ENCODE measurements around the gene DEPDC5. TPM values are rescaled to one million over a fixed set of nuclear protein-coding genes. Genes with fewer than 3 reads are reported as not detected.
"Not testable (repeated sequence)": the region's sequence is repeated elsewhere in the genome, so short reads cannot be mapped to it uniquely, and the experiment has no call there.

The DEPDC5 gene
- 11.1 TPM for polyA plus RNA-seq (2013, experiment 1 of 2)
- 8.9 TPM for polyA plus RNA-seq (2013, experiment 2 of 2)

DNA sequence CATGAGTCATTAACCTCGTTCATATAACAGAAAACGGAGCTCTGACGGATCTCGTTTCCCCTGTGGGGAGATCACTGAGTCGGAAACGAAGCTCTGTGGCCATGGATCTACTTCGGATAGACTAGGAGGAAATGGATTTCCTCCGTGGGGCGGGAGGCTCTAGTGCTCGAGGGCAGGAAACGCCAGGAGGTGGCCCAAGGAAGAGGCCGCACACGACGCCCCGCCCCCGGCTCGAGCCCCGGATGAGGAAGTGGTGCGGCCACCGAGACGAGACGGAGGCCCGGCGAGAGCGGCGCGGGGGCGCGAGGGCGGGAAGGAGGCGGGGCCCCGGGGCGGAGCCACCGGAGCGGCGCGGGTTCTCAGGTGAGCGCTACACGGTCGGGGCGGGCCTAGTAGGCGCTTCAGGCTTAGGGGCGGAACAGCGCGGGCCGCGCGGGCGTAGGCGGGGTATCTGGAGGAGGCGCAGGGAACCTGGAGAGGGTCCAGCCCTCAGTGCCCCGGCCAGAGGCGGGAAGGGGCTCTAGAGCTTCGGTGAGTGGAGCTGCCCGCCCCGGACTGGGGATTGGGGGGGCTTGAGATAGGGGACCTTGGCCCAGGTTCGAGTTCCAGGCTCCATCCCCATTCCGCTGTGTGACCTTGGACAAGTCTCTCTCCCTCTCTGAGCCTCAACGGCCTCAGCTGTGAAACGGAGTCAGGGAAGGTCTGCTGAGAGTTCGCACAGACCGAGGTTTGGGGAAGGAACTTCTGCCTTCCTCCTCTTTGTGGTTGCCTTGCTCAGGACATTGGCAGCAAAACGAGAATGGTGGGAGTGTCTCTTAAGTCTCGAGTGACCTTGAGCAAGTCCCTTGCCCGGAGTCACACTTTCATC is at the start of gene DEPDC5:
TSS of gene DEPDC5 (plus strand) at position 386 of the 868 bp plus-strand sequence. CDS start 903 bp downstream, outside the sequence.
- peak within 1 kb of the TSS; percentile 95 for H3K27ac ChIP-seq (ENCODE audit: low read depth, low read length)
- peaks cover 12% of the 10 kb centered on the region for H3K4me1 ChIP-seq (ENCODE audit: insufficient read depth, low read length)
- peaks cover 8% of the 10 kb centered on the region; the same call in 1 of the 2 replicates for H3K36me3 ChIP-seq (ENCODE audit: insufficient read depth, low read length)
- H3K4me3 ChIP-seq (ENCODE audit: low read length) = peak within 1 kb of the TSS; percentile 74
- peak within 1 kb of the TSS; percentile 81 for H3K9ac ChIP-seq (ENCODE audit: low read depth, low read length)
- 1% methylated on average over 62 of the region's 65 CpGs for WGBS
- H3K9me3 ChIP-seq (ENCODE audit: insufficient read depth, low read depth, low read length) = no peaks in the 10 kb centered on the region
- H3K27me3 ChIP-seq (ENCODE audit: insufficient read depth, low read length) = no peaks in the 10 kb centered on the region

DNA sequence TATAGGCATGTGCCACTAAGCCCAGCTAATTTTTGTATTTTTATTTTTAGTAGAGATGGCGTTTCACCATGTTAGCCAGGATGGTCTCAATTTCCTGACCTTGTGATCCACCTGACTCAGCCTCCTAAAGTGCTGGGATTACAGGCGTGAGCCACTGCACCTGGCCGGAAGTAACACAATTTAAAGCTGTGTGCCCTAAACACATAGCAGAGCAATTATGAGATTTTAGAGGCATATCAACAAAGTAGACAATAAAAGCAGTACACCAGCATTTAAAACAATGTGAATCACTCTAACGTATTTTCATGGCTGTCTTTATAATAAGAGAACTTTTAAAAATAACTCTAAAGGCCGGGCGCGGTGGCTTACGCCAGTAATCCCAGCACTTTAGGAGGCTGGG is 46.3 kb upstream of the DEPDC5 start:
- Histone ChIP-seq H3K4me1 (ENCODE audit: insufficient read depth, low read length) (no peaks in the 10 kb centered on the region), H3K27ac (ENCODE audit: low read depth, low read length) (no peak overlapping the region), H3K9me3 (ENCODE audit: insufficient read depth, low read depth, low read length) (no peaks in the 10 kb centered on the region), H3K9ac (ENCODE audit: low read depth, low read length) (no peak overlapping the region), H3K4me3 (ENCODE audit: low read length) (no peak overlapping the region), H3K27me3 (ENCODE audit: insufficient read depth, low read length) (no peaks in the 10 kb centered on the region), H3K36me3 (ENCODE audit: insufficient read depth, low read length) (peaks cover 64% of the 10 kb centered on the region)
- WGBS = 98% methylated on average over 8 of the region's 8 CpGs

DNA sequence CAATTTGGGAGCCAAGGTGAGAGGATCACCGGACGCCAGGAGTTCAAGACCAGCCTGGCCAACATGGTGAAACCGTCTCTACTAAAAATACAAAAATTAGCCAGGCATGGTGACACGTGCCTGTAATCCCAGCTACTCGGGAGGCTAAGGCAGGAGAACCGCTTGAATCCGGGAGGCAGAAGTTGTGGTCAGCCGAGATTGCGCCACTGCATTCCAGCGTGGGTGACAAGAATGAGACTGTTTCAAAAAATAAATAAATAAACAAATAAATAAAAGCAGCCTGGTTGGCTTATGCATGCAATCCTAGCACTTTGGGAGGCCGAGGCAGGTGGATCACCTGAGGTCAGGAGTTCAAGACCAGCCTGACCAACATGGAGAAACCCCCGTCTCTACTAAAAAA is 42.6 kb upstream of the DEPDC5 start:
- not testable (repeated sequence) for H3K9ac ChIP-seq (ENCODE audit: low read depth, low read length); H3K27ac ChIP-seq (ENCODE audit: low read depth, low read length)
- 95% methylated on average over 11 of the region's 12 CpGs for WGBS

DNA sequence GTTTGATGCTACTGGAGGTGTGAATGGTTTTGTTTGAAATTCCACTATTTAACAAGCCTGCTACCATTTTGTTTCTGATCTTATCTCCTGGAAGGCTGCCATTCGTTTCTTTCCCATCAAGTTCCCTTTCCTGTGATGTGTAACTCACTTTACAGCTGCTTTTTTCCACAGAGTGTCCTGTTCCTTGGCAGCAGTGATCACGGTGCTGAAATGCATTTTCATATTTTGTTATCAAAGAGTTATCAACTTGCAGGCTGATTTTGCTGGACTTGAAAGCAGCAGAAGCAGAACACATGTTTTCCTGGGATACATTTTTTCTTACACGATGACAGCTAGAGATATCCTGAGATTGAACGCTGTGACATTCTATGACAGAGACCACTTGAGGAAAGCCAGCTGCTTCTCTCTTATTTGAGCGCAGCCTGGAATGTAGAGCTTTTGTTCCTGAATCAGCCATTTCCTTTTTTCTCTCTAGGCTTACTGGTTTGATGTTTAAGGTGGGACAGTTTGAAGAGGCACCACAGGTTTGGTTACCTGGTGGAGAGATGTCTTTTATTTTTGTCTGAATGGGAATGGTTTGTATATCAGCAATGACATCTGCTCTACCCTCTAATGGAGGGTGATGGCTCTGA is 38.6 kb upstream of the DEPDC5 start:
- Histone ChIP-seq H3K4me1 (ENCODE audit: insufficient read depth, low read length) (no peaks in the 10 kb centered on the region), H3K9ac (ENCODE audit: low read depth, low read length) (no peak overlapping the region), H3K36me3 (ENCODE audit: insufficient read depth, low read length) (peaks cover 85% of the 10 kb centered on the region), H3K4me3 (ENCODE audit: low read length) (no peak overlapping the region), H3K27me3 (ENCODE audit: insufficient read depth, low read length) (no peaks in the 10 kb centered on the region), H3K9me3 (ENCODE audit: insufficient read depth, low read depth, low read length) (no peaks in the 10 kb centered on the region), H3K27ac (ENCODE audit: low read depth, low read length) (no peak overlapping the region)
- 95% methylated on average over 5 of the region's 5 CpGs for WGBS

More for the DNA sequence above, 42.6 kb upstream of the DEPDC5 start:
- H3K4me1 ChIP-seq (ENCODE audit: insufficient read depth, low read length); H3K9me3 ChIP-seq (ENCODE audit: insufficient read depth, low read depth, low read length); H3K27me3 ChIP-seq (ENCODE audit: insufficient read depth, low read length); H3K4me3 ChIP-seq (ENCODE audit: low read length): not testable (repeated sequence)
- H3K36me3 ChIP-seq (ENCODE audit: insufficient read depth, low read length) = peaks cover 72% of the 10 kb centered on the region

DNA sequence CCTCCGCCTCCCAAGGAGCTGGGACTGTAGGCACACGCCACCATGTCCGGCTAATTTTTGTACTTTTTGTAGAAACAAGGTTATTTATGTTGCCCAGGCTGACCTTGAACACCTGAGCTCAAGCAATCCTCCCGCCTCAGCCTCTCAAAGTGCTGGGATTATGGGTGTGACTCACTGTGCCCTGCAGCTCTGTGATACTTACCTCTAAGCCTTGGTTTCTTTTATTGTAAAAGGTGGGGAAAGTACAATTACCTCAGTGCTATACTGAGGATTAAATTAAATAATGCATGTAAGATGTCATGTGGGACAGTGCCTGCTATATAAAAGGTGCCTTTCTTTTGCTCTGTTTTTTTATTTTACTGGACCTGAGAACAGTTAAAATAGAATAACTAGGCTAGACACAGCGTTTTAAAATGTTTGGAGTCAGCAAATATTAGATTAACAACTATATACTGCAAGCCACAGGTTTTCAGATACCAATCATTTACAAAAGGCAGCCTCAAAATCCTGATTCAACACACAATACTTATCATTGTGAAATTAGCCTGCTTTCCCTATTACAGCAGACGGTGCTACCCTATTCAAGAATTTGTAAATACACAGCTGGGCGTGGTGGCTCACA is 33.9 kb upstream of the DEPDC5 start:
- Histone ChIP-seq H3K27ac (ENCODE audit: low read depth, low read length) (no peak overlapping the region), H3K27me3 (ENCODE audit: insufficient read depth, low read length) (no peaks in the 10 kb centered on the region), H3K4me1 (ENCODE audit: insufficient read depth, low read length) (no peaks in the 10 kb centered on the region), H3K9ac (ENCODE audit: low read depth, low read length) (no peak overlapping the region), H3K9me3 (ENCODE audit: insufficient read depth, low read depth, low read length) (no peaks in the 10 kb centered on the region), H3K4me3 (ENCODE audit: low read length) (no peak overlapping the region), H3K36me3 (ENCODE audit: insufficient read depth, low read length) (peaks cover 81% of the 10 kb centered on the region)
- 94% methylated on average over 7 of the region's 7 CpGs for WGBS

DNA sequence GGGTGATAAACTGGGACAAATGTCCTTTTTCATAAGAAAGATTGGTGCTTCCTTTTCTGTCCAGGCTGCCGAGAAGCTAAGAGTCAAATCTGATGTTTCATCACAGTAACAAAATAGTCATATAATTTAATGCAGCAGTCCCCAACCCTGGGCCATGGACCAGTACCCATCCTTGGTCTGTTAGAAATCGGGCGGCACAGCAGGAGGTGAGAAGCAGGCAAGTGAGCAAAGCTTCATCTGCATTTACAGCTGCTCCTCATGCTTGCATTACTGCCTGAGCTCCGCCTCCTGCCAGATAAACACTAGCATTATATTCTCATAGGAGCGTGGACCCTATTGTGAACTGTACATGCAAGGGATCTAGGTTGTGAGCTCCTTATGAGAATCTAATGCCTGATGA is 30.1 kb upstream of the DEPDC5 start:
- H3K36me3 ChIP-seq (ENCODE audit: insufficient read depth, low read length) = peaks cover 72% of the 10 kb centered on the region
- 93% methylated on average over 5 of the region's 5 CpGs for WGBS
- H3K4me1 ChIP-seq (ENCODE audit: insufficient read depth, low read length) = no peaks in the 10 kb centered on the region

DNA sequence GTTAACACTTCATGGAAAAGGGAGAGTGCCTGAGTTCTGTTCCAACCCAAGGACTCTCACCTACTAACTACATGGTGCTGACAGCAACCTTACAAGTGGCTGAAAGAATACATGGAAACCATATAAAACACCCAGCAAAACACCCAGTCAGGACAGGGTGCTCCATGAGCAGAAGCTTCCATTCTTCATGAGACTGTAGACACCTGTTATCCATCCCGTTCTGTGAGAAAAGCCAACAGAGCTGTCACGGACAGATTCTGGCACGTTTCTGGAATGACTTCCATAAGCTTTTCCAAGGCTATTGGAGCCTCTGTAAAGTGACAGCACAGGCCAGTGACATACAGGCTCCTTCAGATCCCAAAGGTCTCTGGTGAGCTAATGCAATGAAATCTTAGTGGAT is 27.1 kb upstream of the DEPDC5 start:
- Histone ChIP-seq H3K4me3 (ENCODE audit: low read length) (no peak overlapping the region), H3K9ac (ENCODE audit: low read depth, low read length) (no peak overlapping the region), H3K36me3 (ENCODE audit: insufficient read depth, low read length) (peaks cover 55% of the 10 kb centered on the region), H3K27ac (ENCODE audit: low read depth, low read length) (no peak overlapping the region), H3K9me3 (ENCODE audit: insufficient read depth, low read depth, low read length) (no peaks in the 10 kb centered on the region), H3K27me3 (ENCODE audit: insufficient read depth, low read length) (no peaks in the 10 kb centered on the region), H3K4me1 (ENCODE audit: insufficient read depth, low read length) (no peaks in the 10 kb centered on the region)
- WGBS = 96% methylated on average over 3 of the region's 3 CpGs

More for the DNA sequence above, 30.1 kb upstream of the DEPDC5 start:
- Histone ChIP-seq H3K9me3 (ENCODE audit: insufficient read depth, low read depth, low read length) (no peaks in the 10 kb centered on the region), H3K27me3 (ENCODE audit: insufficient read depth, low read length) (no peaks in the 10 kb centered on the region), H3K9ac (ENCODE audit: low read depth, low read length) (no peak overlapping the region), H3K4me3 (ENCODE audit: low read length) (no peak overlapping the region), H3K27ac (ENCODE audit: low read depth, low read length) (no peak overlapping the region)

DNA sequence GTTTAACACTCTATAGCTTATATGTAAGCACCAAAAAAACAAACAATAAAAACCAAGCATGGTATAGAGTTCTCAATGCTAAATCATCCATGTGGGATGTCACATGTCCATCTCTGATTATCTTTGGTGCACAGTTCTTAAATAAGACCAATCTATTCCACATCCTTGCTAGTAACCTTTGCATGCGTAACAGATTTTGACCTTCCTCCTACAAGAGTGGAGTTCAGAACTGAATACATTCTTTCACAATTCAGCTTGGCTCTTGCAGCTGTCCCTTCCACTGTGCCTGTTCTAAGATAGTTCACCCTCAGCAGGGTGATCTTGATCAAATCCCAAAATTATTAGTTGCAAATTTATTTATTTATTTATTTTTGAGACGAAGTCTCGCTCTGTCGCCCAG is 25.0 kb upstream of the DEPDC5 start:
- H3K9ac ChIP-seq (ENCODE audit: low read depth, low read length) = no peak overlapping the region
- WGBS = 97% methylated on average over 4 of the region's 4 CpGs
- H3K36me3 ChIP-seq (ENCODE audit: insufficient read depth, low read length) = peaks cover 51% of the 10 kb centered on the region
- no peaks in the 10 kb centered on the region for H3K4me1 ChIP-seq (ENCODE audit: insufficient read depth, low read length)
- no peaks in the 10 kb centered on the region for H3K9me3 ChIP-seq (ENCODE audit: insufficient read depth, low read depth, low read length)
- H3K4me3 ChIP-seq (ENCODE audit: low read length) = no peak overlapping the region
- no peak overlapping the region for H3K27ac ChIP-seq (ENCODE audit: low read depth, low read length)
- no peaks in the 10 kb centered on the region for H3K27me3 ChIP-seq (ENCODE audit: insufficient read depth, low read length)

DNA sequence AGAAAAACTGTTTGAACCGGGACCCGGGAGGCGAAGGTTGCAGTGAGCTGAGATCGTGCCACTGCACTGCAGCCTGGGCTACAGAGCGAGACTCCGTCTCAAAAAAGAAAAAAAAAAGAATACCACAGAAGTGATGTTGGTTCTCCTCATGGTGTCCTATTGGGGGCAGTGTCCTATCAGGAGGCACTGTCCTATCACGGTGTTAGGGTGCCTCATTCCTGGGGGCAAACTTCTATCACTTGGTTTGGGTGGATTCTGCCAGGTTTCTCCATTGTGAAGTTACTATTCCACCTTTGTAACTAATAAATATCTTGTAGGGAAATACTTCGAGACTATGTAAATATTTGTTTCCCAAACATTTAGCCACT is 23.5 kb upstream of the DEPDC5 start:
- H3K27ac ChIP-seq (ENCODE audit: low read depth, low read length) = no peak overlapping the region
- peaks cover 48% of the 10 kb centered on the region for H3K36me3 ChIP-seq (ENCODE audit: insufficient read depth, low read length)
- 88% methylated on average over 7 of the region's 8 CpGs for WGBS

DNA sequence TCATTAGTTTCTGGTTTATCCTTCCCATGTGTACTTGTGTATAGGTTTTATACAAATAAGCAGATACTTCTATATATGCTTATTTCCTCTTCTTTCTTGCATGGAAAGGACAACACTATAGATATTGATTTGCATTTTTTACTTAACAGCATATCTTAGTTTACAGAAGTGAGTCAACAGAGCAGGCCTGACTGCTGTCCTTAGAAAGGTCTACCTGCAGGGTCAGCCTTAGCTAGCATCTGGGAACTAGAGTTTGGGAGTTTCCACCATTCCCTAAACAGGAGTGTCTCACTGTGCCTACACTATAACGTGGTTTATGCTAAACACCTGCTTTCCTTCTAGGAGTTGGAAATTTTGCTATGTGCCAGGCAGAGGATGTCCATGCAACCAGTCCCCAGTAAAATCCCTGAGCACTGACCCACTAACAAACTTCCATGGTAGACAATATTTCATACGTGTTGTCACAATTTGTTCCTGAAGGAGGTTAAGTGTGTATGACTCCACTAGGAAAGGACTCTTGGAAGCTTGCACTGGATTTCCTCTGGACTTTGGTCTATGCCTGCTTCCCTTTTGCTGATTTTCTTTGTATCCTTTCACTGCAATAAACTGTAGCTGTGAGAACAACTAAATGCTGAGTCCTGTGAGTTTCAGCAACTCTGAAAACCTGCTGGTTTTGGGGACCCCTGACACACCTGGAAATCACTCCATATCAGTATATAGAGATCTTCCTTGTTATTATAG is 21.6 kb upstream of the DEPDC5 start:
- H3K4me1 ChIP-seq (ENCODE audit: insufficient read depth, low read length) = no peaks in the 10 kb centered on the region
- no peak overlapping the region for H3K9ac ChIP-seq (ENCODE audit: low read depth, low read length)
- no peak overlapping the region for H3K27ac ChIP-seq (ENCODE audit: low read depth, low read length)
- peaks cover 50% of the 10 kb centered on the region for H3K36me3 ChIP-seq (ENCODE audit: insufficient read depth, low read length)
- H3K4me3 ChIP-seq (ENCODE audit: low read length) = no peak overlapping the region
- H3K27me3 ChIP-seq (ENCODE audit: insufficient read depth, low read length) = no peaks in the 10 kb centered on the region
- H3K9me3 ChIP-seq (ENCODE audit: insufficient read depth, low read depth, low read length) = no peaks in the 10 kb centered on the region
- 89% methylated on average over 2 of the region's 2 CpGs for WGBS

More for the DNA sequence above, 23.5 kb upstream of the DEPDC5 start:
- Histone ChIP-seq H3K9ac (ENCODE audit: low read depth, low read length) (no peak overlapping the region), H3K4me1 (ENCODE audit: insufficient read depth, low read length) (no peaks in the 10 kb centered on the region), H3K9me3 (ENCODE audit: insufficient read depth, low read depth, low read length) (no peaks in the 10 kb centered on the region), H3K27me3 (ENCODE audit: insufficient read depth, low read length) (no peaks in the 10 kb centered on the region), H3K4me3 (ENCODE audit: low read length) (no peak overlapping the region)
